HG03025 (cell line): Measurements from ENCODE around the gene SLAMF6.

Experiments used
- ATAC-seq: cut with Tn5 transposase; IDR thresholded peaks from one replicate; pipeline ENCODE4 v1.9.1; 2021; ENCODE audit warnings: mild to moderate bottlenecking, moderate library complexity; ENCODE audit not compliant: unreplicated experiment, low FRiP score

The SLAMF6 gene

DNA sequence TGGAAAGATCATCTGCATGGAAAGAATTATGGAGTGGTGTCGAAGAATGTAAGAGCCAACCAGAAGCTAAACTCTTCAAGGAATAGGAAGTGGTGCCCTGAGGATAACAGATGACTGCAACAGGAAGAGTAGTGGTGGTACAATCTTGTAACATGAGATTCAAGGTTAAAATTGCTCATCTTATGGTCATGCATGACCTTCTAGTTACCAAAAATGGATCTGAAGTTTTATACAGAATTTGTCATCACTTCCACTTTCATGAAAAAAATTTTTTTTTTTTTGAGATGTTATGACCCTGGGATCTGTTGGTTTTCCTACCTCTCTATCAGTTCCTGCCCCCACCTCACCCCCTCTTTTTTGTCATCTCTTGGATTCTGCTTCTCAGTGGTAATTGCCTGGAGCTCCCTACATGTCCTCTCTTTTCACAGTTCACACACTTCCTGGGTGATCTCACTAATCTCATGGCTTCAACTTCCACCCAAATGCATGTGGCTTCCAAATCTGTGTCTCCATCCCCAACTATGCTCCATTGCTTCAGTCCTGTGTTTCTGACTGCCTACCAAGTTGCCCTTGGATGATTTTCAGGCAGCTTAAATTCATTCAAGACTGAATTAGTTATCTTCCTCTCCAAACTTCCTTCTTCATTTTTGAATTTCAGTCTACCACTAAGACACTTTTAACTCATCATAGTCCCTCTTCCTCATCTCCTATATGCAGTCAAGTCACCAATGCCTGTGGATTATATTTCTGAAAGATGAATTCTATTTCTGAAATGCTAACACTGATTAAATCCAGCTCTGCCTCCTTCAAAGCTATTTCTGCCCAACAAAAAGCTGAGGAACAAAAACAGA lies 48.4 kb downstream of the SLAMF6 start:
- no peak for ATAC-seq

DNA sequence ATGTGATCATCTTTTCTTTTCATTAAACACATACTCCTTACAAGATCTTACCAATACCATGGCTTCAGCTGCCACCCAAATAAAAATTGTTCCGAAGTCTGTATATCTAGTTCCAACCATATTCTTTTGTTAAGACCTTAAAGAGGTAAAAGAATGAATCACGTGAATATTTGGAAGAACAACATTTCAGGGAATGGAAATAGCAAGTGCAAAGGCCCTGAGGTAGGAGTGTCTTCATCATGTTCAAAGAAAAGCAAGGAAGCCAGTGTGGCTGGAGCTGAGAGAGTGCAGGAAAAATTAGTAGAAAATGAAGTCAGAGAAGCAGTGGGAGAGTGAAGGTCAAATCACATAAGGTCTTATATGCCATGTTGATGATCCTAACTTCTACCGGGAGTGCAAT lies 50.9 kb downstream of the SLAMF6 start:
- ATAC-seq, result no peak

DNA sequence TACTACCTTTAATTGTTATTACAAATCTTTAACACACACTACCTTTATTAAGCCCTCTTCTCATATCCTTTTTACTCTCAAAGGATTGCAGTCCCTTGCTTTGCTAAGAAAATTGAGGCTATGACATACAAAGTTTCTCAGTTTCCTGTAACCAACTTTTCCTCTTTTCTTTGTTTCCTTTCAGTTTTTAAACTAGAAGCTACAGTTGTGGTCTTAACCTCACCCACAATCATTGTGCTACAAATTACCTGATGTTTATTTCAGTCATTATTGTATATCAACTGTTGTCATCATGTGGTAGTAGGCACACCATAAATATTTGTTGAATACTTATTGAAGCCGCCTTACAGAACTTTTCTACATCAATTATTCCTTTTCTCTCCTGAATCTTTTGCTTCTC lies 51.8 kb downstream of the SLAMF6 start:
- no peak for ATAC-seq

DNA sequence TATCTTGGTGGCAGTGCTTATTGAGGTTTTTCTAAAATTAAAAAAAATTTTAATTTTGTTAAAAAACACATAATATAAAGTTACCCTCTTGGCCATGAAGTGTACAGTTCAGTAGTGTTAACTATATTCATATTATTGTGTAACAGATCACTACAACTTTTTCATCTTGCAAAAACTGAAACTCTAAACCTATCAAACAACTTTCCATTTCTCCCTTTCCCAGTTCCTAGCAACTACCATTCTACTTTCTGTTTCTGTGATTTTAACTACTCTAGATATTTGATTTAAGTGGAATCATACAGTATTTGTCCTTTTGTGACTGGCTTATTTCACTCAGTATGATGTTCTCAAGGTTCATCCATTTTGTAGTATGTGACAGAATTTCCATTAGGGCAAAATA lies 55.5 kb downstream of the SLAMF6 start:
- no peak for ATAC-seq

DNA sequence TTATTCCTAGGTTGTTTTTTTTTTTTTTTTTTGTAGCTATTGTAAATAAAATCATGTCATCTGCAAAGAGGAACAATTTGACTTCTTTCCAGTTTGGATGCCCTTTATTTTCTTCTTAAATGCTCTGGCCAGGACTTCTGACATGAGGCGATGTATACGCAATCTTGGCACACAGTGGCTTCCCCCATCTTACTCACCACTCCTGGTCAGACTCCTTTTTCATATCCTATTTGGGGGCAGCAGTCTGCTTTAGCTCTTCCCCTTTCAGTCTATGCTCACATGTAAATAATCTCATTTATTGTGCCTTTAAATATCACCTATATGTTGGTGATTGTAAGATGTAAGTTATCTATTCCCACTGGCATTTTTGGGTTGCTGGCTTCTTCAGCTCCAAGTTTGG lies 56.1 kb downstream of the SLAMF6 start:
- ATAC-seq, result no peak

DNA sequence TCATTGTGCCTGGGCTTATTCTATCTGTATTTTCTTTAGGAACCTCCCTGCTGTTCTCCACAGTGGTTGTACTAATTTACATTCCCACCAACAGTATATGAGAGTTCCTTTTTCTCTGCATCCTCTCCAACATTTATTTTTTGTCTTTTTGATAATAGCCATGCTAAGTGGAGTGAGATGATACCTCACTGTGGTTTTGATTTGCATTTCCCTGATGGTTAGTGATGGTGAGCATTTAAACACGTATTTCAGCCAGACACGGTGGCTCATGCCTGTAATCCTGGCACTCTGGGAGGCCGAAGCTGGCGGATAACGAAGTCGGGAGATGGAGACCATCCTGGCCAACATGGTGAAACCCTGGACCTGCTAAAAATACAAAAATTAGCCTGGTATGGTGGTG lies 57.9 kb downstream of the SLAMF6 start:
- ATAC-seq, result no peak

DNA sequence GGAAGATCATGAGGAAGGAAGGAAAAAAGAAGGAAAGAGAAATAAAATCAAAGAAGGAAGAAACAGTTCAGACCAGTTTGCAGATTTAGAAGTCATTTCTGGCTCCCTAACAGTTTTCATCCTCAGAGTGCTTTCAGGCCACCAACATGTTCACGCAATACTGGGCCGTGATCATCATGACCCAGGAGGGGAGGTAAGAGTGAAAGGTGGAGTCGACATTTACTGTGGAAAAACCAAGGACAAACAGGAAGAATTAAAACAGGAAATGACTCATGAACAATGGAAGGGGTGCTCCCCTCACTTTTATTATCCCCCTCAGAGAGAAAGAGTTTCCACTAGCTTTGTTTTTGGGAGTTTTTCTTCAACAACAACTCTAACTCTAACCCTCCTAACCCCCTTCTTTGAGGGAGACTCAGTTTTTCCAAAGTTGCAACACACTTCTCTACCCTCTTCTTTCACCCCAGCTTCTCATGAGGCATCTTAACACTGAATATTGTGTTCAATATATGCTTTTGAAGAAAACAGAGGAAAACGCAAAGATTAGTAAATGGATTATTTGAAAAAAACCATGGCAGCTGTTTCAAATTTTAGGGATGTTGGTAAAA lies 62.3 kb downstream of the SLAMF6 start:
- ATAC-seq, result no peak

DNA sequence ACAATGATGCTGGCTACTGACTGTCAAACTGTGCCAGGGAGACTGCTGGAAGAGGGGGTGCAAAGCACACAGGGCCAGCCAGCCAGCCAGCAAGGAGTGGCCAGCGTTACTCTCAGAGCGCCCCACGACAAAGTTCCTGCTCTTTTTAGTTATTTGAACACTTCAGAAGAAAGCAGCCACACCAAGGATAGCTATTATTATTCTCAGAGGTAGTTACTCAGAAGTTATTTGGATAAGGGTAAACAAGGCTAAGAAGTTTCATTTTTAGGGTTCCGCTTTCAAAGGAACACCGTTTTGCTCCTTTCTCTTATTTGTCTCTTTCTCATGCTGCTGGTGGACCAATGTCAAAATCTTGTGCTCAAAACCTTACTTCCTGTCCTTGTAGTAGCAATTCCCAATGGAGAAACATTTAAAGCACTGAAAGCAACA lies 62.8 kb downstream of the SLAMF6 start:
- ATAC-seq, result no peak

DNA sequence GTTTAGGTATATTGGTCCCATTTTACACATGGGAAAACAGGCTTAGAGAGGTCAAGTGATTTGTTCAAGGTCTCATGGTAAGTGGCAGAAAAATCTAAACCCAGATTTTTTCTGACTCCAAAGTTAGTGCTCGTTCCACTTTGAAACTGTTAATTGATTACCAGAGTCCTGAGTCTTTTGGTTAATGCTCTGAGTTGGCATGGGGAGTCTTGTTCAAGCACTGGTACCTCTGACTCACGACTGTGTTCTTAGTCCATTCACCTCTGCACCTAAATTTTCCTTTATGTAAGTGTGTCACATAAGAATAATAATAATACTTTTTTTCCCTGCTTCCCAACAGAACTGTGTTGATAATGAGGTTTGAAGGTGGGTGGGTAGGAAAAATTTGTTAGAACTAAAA lies 63.4 kb downstream of the SLAMF6 start:
- ATAC-seq, result no peak

DNA sequence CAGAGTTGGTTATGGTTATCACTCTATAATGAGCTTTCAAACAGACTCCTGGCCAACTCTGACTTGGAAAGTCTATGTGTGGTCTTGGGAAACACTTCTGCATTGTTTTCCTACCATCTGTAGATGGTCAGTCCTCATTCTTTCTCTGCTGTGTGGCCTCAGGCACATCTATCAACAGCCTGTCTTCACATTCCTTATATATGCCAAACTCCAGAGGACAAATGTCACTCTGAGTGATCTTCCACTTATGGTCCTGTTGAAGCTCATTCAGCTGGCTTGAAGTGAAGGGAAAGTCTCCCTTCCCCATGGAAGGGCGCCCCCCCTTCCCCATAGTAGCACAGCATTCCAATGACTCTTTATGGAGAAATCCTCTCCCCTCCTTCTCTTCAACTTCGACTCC lies 64.0 kb downstream of the SLAMF6 start:
- ATAC-seq, result no peak

DNA sequence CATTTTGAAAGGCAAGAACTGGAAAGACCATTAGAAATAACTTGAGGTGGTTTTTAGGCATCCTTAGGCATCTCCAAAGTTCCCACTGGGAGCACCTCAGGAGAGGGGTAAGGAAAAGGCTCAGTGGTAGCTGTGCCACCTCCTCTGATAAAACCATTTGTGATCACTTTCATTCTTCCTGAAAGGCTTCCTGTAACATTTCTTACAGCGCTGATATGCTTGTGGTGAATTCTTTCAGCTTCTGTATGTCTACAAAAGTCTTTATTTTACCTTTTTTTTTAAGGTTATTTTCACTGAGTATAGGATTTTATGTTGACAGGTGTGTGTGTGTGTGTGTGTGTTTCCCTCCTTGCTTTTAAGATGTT lies 67.9 kb downstream of the SLAMF6 start:
- ATAC-seq, result no peak

DNA sequence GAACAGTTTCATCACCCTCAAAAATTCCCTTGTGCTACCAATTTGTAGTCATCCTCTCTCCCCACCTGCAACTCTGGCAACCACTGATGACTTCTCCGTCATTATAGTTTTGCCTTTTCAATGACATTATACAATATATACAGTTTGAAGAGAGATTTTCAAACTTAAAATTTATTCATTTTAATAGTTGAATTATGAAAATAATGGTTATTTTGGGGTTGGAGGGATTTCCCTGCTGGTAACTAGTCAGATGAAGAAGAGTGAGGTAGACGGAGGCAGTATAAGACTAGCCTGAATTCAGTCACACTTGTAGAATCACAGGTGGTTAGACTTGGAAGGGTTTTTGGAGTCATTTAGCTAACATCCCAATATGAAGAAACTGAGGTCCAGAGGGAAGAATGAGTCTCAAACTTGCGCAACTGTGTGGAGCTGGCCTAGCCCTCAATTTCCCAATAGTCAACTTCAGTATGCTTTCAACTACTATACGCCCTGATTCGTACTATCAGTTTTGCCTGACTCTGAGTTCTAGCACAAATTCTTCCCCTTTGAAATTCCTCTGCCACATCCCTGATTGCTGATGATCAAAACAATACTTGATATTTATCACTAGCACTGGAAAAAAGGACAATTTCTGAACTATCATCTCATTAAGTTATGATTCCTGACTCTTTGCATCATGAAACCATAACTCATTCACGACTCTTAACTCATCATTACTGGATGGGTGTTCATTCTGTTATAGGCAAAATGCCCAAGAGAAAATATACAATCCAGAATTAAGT lies 68.5 kb downstream of the SLAMF6 start:
- ATAC-seq, result no peak

DNA sequence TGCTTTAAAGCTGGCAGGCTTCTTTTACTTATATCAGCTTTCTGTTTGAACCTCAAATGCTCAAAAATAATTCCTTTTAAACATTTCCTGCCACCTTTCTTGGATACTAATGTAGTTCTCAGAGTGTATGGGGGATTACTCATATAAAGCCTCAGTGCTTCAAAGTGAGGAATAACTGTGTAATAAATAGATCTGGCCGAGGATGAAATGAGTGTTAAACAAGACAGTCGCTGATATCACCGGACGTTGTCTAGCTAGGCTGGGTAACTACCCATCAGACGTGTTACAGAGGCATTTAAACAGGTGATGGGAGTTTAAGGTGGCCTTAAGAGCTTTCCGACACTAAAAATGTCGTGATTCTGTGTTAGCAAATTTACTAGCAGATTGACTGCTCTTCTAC lies 69.6 kb downstream of the SLAMF6 start:
- no peak for ATAC-seq

DNA sequence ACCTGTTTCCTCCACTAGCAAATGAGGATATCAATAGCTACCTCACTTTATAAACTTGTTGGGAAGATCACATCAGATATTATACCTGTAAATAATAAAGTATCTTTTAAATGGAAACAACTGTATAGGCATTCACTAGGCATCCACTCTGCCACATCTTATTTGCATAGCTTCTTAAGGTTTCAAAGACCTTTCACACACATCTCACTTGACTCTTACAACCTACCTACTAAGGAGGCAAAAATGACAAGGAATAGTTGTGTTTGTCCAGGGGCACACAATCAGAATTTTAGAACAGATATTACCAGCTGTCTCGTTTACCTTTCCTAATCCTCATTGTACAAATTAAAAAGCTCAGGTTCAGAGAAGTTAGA lies 71.2 kb downstream of the SLAMF6 start:
- no peak for ATAC-seq

DNA sequence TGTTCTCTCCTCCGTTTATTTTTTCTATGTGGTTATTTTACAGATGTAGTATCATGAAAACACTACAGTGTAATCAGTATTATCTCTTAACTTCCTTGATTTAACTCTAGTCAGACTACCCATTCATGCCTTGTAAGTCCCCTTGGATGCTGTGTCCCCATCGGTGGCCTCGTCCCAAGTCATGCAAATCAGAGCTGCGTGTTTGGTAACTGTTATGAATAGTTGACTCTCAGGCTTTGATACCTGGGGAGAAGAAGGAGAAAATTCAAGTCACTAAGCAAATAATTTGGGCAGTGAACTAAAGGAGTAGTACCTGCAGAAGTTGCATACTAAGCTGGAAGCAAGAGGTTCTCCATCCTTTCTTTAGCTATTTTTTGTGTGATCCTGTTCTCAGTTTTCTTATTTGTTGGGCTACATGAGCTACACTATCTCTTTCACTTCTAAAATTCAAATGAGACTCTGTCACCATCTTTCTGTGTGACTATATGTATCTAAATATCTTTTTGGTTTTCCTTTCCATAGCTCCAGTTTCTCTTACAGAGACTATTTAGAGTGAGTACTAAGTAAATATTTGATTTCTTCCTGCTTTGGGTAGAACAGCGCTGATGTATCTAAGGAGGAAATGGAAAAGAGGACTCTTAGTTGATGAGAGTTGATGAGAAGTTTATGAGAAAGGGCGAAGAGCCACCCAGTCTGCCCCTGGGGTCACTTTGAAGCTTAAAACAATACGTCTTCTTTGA lies 71.8 kb downstream of the SLAMF6 start:
- ATAC-seq, result no peak

DNA sequence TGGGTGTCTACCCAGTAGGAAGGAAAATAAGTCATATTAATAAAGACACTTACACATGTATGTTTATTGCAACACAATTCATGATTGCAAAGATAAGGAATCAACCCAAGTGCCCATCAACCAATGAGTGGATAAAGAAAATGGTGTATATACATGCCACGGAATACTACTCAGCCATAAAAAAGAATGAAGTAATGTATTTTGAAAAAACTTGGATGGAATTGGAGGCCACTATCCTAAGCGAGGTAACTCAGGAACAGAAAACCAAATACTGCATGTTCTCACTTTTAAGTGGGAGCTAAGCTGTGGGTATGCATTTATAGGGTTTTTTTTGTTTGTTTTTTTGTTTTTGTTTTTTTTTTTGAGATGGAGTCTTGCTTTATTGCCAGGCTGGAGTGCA lies 73.6 kb downstream of the SLAMF6 start:
- ATAC-seq, result no peak

DNA sequence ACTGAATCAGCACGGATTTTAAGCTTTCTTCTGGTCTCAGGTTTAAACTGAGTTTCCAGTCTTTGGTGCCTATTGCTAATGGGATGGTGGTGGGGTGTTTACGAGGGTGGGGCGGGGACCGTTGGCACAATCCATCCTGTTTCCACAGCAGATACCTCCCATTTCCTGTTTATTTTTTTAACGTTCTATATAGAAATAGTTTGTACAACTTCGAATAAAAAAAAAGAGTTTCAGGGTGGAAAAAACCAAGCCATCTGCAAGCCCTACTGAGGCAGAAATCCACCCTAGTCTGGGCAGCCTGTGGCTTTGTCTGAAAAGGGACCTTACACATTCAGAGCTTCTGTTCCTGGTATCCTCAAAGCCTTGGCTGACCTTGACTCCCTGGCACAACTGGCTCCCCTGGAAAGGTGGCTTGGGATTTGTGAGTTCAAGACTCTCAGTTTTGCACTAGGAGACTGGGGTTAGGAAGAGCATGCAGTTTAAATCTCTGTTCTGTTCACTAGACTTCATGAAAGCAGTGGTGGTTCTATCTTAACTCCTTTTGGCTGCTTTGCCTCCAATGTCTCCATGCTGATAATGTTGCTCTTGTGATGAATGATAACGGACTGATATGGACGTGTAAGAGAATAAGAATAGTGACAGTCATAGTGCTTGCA lies 76.0 kb downstream of the SLAMF6 start:
- ATAC-seq, result no peak

DNA sequence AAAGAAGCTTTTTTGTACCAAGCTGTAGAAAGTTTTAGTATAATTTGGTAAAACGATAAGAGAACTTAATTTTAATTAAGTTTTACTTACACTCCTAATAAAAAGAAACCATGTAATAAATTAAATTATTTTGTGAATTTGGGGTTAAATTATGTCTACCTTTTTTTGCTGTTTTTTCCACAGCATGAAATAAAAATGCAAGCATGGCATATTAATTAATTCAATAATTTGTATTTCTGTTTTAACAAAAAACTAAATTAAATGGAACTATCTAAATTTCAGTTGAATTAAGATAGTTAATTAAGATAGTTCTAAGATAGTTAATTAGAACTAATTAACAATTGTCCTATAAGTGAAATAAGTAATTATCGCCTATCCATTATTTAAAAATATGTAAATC lies 83.3 kb downstream of the SLAMF6 start:
- no peak for ATAC-seq

DNA sequence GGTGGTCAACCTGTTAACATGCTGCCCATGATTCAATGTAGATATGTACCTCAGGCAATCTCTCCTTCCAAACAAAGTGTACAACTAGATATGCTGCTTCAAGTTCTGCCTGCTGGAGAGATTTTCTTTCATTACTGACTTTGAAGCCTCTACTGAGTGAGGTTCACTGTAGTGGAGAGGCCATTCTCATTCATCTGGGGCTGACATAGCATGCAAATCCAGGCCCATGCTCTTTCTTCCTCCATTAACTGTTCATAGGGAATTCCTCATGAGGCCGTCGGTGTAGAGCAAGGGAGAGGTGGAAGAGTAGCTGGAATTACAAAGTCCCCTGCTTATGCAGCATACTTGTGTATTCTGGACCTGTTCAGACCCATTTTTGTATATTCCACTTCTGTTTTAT lies 84.1 kb downstream of the SLAMF6 start:
- ATAC-seq, result no peak

DNA sequence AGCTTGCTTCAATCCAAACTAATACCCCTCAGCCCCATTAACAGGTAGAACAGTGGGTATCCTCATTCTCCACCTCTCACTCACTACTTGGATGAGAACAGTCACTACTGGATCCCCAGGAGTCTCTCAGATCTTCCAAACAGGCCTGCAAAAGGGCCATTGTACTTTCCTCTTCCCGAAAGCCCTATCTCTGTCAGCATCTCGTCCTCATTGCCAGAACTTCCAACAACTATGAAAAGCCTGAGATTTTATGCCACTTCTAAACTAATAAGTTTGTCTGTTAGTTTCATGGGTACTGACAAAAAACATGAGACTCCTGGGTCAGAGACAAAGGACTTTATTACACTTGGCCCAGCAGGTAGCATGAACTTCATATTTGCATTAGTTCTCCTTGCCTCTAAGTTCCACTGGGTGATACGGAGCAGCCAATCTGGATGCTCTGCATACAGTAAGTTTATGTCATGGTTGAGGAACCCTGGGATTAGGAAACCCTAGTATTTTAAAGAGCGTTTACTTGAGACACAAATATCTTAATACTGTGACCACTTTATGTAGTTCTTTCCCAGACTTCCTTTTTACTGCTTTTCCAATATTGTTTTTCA lies 84.6 kb downstream of the SLAMF6 start:
- no peak for ATAC-seq
